GM03348 (cell line): ENCODE measurements around the gene FNDC3B.
"Not testable (repeated sequence)": the region's sequence is repeated elsewhere in the genome, so short reads cannot be mapped to it uniquely, and the experiment has no call there.

ENCODE experiments used
- DNase-seq: peaks from one replicate; pipeline ENCODE4 v3.0.0; 2012; ENCODE audit warnings: low spot score

The FNDC3B gene

DNA sequence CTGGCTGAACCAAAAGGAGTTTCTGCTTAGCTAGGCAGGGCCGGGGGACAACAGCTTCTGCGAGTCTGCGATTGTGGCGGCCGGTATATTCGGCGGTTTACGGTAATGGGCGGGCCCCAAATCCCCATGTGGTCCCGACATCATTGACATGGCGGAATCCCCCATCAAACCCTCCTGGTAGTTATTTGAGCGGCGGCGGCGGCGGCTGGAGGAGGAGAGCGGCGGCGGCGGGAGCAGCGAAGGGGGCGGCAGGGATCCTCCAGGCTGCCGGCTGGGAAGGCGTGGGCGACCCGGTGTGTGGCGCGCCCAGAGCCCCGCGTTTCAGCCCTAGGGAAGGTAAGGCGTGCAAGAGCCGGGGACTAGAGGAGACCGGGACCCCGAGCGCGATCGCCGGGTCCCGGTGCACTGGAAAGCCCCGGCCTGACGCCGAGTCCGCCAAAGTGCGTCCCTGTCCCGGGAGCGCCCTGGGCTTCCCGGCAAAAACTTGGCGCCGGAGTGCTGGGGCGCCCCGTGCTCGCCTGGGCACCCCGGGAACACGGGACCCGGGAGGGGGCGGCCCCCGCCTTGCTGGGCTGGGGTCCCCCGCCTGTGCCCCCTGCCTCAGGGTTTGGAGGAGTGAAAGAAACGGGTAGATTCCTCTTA lies at the start of gene FNDC3B:
Gene FNDC3B (plus strand): TSS at position 143 of the 642 bp plus-strand sequence. CDS start 72,902 bp downstream, outside the sequence.
- peak; percentile 92 for DNase-seq

- not testable (repeated sequence) for DNase-seq
Observed at GRCh38 chr3:171990239-171990638, 49.1 kb upstream of the FNDC3B start.

DNA sequence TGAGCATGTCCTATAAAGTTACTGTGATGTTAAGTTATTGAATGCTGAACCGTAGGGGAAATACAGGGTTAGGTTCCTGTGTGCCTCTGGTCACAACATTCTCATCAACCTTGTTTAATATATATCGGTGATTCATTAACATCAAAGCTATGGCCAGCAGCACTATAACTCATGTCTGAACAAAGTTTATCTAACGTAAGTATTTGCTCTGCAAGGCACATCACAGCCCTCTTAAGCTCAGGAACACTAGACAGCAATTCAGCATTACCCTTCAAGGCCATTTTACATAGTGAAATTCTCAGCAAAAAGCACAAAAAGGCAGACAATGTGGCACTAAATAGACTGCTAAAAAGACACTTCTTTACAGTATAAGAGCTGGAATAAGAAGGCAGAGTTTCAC lies 48.2 kb upstream of the FNDC3B start:
- no peak for DNase-seq

GRCh38 chr3:171994646-171995428 lies 44.5 kb upstream of the FNDC3B start:
- DNase-seq: peak; percentile 79

- no peak for DNase-seq
Observed at GRCh38 chr3:171995486-171995885, 43.9 kb upstream of the FNDC3B start.

- DNase-seq: no peak
Observed at GRCh38 chr3:171996178-171996817, 43.1 kb upstream of the FNDC3B start.

DNA sequence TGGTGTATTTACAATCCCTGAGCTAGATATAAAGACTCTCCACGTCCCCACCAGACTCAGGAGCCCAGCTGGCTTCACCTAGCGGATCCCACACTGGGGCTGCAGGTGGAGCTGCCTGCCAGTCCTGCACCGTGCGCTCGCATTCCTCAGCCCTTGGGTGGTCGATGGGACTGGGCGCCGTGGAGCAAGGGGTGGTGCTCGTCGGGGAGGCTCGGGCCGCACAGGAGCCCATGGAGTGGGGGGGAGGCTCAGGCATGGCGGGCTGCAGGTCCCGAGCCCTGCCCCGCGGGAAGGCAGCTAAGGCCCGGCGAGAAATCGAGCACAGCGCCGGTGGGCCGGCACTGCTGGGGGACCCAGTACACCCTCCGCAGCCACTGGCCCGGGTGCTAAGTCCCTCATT lies 40.6 kb upstream of the FNDC3B start:
- not testable (repeated sequence) for DNase-seq

GRCh38 chr3:172001616-172002015 lies 37.8 kb upstream of the FNDC3B start:
- not testable (repeated sequence) for DNase-seq

DNA sequence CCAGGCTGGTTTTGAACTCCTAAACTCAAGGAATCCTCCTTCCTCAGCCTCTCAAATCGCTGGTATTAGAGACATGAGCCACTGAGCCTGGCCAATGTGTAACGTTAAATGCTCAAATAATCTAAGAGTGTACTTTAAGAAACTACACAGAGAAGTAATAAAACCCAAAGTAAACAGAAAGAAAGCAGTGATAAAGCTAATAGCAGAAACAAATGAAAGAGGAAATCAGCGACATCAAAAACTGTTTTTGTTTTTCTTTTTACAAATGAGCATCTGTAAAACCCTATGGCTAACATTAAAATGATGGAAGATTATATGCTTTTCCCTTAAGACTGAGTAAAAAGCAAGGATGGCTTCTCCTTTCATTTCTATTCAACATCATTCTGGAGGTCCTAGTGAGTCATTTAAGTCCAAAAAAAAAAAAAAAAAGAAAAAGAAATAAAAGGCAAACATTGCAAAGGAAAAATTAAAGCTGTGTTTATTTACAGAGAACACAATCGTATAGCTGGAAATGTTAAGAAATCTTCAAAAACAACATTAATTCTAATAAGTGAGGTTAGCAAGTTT lies 36.8 kb upstream of the FNDC3B start:
- DNase-seq: no peak

DNA sequence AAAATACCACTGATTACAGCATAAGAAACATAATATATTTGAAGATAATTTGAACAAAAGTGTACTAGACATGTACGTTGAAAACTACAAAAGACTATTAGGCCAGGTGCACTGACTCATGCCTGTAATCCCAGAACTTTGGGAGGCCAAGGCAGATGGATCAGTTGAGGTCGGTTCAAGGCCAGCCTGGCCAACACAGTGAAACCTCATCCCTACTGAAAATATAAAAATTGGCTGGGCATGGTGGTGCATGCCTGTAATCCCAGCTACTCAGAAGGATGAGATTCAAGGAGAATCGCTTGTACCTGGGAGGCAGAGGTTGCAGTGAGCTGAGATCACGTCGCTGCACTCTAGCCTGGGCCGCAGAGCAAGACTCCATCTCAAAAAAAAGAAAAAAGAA lies 36.2 kb upstream of the FNDC3B start:
- no peak for DNase-seq

DNA sequence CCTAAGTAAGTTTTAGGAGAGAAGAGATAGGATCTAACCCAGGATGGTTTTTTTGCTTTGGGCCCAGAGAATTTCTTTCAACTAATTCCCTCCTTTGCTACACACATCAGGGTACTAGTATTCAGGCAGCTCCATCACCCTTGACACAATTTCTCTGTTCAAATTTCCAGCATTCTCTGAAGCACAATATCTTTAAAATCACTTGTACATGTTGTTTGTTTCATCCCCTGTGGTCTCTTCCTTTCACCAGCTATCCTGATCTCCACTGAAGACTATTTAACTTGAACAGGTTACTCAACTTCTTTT lies 32.4 kb upstream of the FNDC3B start:
- no peak for DNase-seq

DNA sequence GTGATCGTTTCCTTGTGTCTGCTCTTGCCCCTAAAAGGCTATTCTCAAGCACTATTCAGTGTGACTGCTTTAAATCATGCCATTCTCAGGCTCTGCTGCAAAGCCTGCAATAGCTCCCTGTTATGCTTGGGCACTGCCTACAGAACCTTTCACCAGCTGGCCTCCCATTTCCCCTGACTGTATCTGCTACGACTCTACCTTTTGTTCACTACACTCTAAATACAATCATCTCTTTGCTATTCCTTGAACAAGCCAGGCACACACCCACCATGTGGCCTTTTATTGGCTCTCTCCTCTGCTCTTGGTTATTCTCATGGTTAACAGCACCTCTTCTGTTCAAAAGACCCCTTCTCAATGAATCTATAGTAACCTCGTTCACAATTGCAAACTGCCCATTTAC lies 29.6 kb upstream of the FNDC3B start:
- DNase-seq: no peak

- no peak for DNase-seq
Observed at GRCh38 chr3:172012775-172013174, 26.6 kb upstream of the FNDC3B start.

DNA sequence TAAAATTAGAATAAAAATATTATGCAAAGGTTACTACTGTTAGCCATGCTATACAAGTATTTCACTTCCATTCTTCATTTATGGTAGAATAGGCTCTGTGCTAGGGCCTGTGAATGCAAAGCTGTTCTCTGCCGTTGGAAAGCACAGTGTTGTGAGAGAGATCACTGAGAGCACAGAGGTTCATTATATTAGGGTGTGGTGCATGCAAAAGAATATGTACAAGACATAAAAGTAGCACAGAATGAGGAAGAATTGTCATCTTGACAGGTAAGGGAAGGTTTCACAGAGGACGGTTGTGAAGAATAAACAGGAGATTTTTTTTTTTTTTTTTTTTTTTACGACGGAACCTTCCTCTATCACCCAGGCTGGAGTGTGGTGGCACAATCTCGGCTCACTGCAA lies 25.2 kb upstream of the FNDC3B start:
- no peak for DNase-seq

GRCh38 chr3:172018364-172018763 lies 21.0 kb upstream of the FNDC3B start:
- DNase-seq: no peak

- no peak for DNase-seq
Observed at GRCh38 chr3:172020763-172021162, 18.6 kb upstream of the FNDC3B start.

- DNase-seq: no peak
Observed at GRCh38 chr3:172021164-172021563, 18.2 kb upstream of the FNDC3B start.

- DNase-seq: no peak
Observed at GRCh38 chr3:172021859-172022258, 17.5 kb upstream of the FNDC3B start.

DNA sequence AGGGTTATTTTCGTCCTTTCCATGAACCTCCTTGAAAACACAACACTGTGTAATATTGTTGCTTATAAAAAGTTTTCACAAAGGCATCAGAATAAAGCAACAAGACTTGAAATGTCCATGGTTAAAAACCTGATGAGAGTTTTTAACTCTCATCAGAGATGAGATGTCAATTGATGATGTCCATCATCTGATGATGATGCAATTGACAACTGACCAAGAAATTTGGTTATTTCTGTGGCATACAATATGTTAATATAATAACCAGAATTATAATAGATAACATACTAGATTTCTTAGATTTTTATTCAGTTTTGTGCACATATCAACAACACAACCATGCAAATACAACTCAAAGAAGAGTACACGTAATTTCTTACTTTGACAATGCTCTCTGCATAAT lies 15.5 kb upstream of the FNDC3B start:
- no peak for DNase-seq

DNA sequence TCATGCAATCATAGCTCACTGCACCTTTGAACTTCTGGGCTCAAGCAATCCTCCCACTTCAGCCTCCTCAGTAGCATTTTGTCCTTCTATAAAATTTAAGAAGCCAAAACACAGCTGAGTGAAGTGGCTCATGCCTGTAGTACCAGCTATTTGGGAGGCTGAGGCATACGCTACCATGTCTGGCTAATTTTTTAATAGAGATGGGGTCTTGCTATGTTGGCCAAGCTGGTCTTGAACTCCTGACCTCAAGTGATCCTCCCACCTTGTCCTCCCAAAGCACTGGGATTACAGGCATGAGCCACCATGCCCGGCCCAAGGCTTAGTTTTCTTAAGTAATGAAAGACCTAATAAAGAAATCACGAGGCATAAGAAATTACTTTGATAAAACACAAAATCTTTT lies 14.7 kb upstream of the FNDC3B start:
- no peak for DNase-seq

GRCh38 chr3:172029425-172030098 lies 9.8 kb upstream of the FNDC3B start:
- DNase-seq: no peak

GRCh38 chr3:172030181-172030580 lies 9.2 kb upstream of the FNDC3B start:
- no peak for DNase-seq
